K562 (cell line): Measurements from ENCODE around the gene FBXW8. TPM values are rescaled to one million over a fixed set of nuclear protein-coding genes. Genes with fewer than 3 reads are reported as not detected.

Source experiments
- ARID4B ChIP-seq: sonication (generic); formaldehyde crosslinking; IDR thresholded peaks from 2 replicates; pipeline ENCODE4 v1.8.0; 2022; ENCODE audit warnings: mild to moderate bottlenecking, missing genetic modification reagents
- CBX3 ChIP-seq, 2 experiments: IDR thresholded peaks; 1 replicate in 1 of 2; 2 replicates in 1 of 2; pipeline ENCODE4 v1.6.1; 2012; ENCODE audit warnings: inconsistent platforms in 2 of 2, low read length in 2 of 2, borderline replicate concordance in 1 of 2, control low read depth in 1 of 2
- CLOCK ChIP-seq: fragments of 250-450 bp; sonication (Bioruptor Pico); IDR thresholded peaks from 2 replicates; pipeline ENCODE4 v1.4.0; 2020; ENCODE audit warnings: mild to moderate bottlenecking, moderate library complexity, borderline replicate concordance
- HEY1 ChIP-seq: fragments of 250-450 bp; sonication (Bioruptor Pico); IDR thresholded peaks from 2 replicates; pipeline ENCODE4 v1.5.0; 2020; ENCODE audit warnings: mild to moderate bottlenecking, moderate library complexity, borderline replicate concordance
- MYC ChIP-seq, 2 experiments: fragments of 250-450 bp in 1 of 2; sonication (Bioruptor Pico) in 1 of 2; IDR thresholded peaks; 2 replicates each; pipeline versions ENCODE4 v1.5.1 to v1.6.1; 2012 to 2021; ENCODE audit warnings: low read depth in 2 of 2, borderline replicate concordance in 1 of 2, improper control_type of control experiment in 1 of 2, low read length in 1 of 2, mild to moderate bottlenecking in 1 of 2, moderate library complexity in 1 of 2
- NEUROD1 ChIP-seq: fragments of 150-350 bp; IDR thresholded peaks from 2 replicates; pipeline ENCODE4 v1.6.1; 2014; ENCODE audit warnings: borderline replicate concordance, low read length, low read depth; ENCODE audit not compliant: partially characterized antibody
- NR4A1 ChIP-seq, 2 experiments: fragments of 250-450 bp in 1 of 2; fragments of 450-650 bp in 1 of 2; sonication (Bioruptor Pico) in 1 of 2; IDR thresholded peaks; 2 replicates each; pipeline versions ENCODE4 v1.4.0 to v1.6.1; 2016 to 2020; ENCODE audit warnings: mild to moderate bottlenecking in 2 of 2, missing compliant biosample characterization in 1 of 2, missing genetic modification characterization in 1 of 2, moderate library complexity in 1 of 2
- XRCC3 ChIP-seq: fragments of 450-650 bp; IDR thresholded peaks from 2 replicates; pipeline ENCODE4 v1.6.1; 2017; ENCODE audit warnings: mild to moderate bottlenecking, moderate library complexity
- ZBTB2 ChIP-seq: fragments of 450-650 bp; IDR thresholded peaks from 2 replicates; pipeline ENCODE4 v1.6.1; 2016; ENCODE audit warnings: antibody characterized with exemption
- ZKSCAN3 ChIP-seq: fragments of 250-450 bp; sonication (Bioruptor Pico); IDR thresholded peaks from 2 replicates; pipeline ENCODE4 v1.4.0; 2020
- ZNF146 ChIP-seq: IDR thresholded peaks from one replicate; pipeline ENCODE4 v1.6.1; 2018; ENCODE audit warnings: missing compliant biosample characterization; ENCODE audit not compliant: unreplicated experiment
- ZNF212 ChIP-seq: fragments of 450-650 bp; formaldehyde crosslinking; IDR thresholded peaks from 2 replicates; pipeline ENCODE4 v1.4.0; 2020; ENCODE audit warnings: mild to moderate bottlenecking
- polyA plus RNA-seq, 8 experiments: library from polyadenylated mRNA; depleted of rRNA in 4 of 8; stranded (reverse) in 5 of 8; unstranded in 3 of 8; fragments of >200 nt; fragmentation: Nextera tagmentation in 2 of 8; fragmentation: Illumina TruSeq in 1 of 8; extraction: Ambion mirVana in 2 of 8; extraction: Trizol in 1 of 8; gene quantifications; 2 replicates each; pipeline versions ENCODE4 v1.2.1 to v1.2.3, GENCODE V29; 2011 to 2014; ENCODE audit warnings: inconsistent platforms in 1 of 8, missing spikeins in 1 of 8
- total RNA-seq, 7 experiments: library from RNA; depleted of rRNA in 6 of 7; stranded (reverse); fragments of >200 nt in 6 of 7; fragmentation: Illumina TruSeq in 2 of 7; extraction: Trizol in 2 of 7; gene quantifications; 2 replicates each; pipeline versions ENCODE4 v1.2.1 to v1.2.3, GENCODE V29; 2011 to 2021; ENCODE audit warnings: low replicate concordance in 1 of 7

Gene FBXW8
- total and polyA plus RNA-seq, 9 of the 15 experiments (the other 6 are each of a cell fraction or from before 2014, with no cell fraction given) = 0.58 to 8.3 (median 4.4) TPM

GRCh38 chr12:116926283-116927243, 15.8 kb downstream of the FBXW8 start (continued):
- TF ChIP-seq CLOCK (CRISPR knock-in tag) = no peak
- no peak for TF ChIP-seq XRCC3
- TF ChIP-seq ZNF146 (CRISPR knock-in tag) = no peak
- no peak for TF ChIP-seq NR4A1 (CRISPR knock-in tag; IDR thresholded peaks at IDR 0.05)
- no peak for TF ChIP-seq NR4A1 (tag; IDR thresholded peaks at IDR 0.05)
- no peak for TF ChIP-seq ZBTB2
- TF ChIP-seq MYC (IDR thresholded peaks at IDR 0.05; ENCODE audit: low read depth, low read length) = no peak
- TF ChIP-seq MYC (CRISPR knock-in tag; IDR thresholded peaks at IDR 0.05; ENCODE audit: borderline replicate concordance, low read depth) = no peak
- no peak for TF ChIP-seq ZNF212
- no peak for TF ChIP-seq ARID4B
- TF ChIP-seq ZKSCAN3 = no peak
- TF ChIP-seq CBX3 (IDR thresholded peaks at IDR 0.05; ENCODE audit: borderline replicate concordance in 1 of 2, low read length in 2 of 2) = no peak
- TF ChIP-seq HEY1 (CRISPR knock-in tag) = no peak
- TF ChIP-seq NEUROD1 = no peak
